HG02885 (cell line): ENCODE measurements around the gene GHRH.

ENCODE experiments used
- ATAC-seq: cut with Tn5 transposase; IDR thresholded peaks from one replicate; pipeline ENCODE4 v1.9.1; 2021; ENCODE audit warnings: mild to moderate bottlenecking; ENCODE audit not compliant: unreplicated experiment, poor library complexity

The GHRH gene, protein sequence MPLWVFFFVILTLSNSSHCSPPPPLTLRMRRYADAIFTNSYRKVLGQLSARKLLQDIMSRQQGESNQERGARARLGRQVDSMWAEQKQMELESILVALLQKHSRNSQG

DNA sequence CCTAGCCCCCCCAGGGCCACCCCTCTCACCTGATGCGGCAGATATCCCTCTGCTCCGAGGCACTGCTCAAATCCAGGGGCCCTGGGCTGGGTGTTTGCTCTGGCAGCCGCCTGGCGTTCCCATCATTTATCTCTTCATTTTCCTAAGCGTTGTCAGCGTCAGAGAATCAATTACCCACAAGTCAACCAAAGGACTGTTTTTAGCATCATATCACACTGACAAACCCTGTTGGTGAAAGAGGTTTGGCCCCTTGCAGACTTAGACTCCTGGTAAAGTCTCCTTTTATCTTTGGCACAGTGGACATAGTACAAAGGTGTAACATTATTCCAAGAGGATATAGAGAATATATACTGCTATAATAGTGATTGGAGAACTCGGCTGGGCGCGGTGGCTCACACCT, at the start of gene GHRH:
Gene GHRH, minus strand, starts transcription at position 101 of the 400 bp plus-strand sequence. CDS start 4,925 bp downstream, outside the sequence.
- no peak for ATAC-seq

DNA sequence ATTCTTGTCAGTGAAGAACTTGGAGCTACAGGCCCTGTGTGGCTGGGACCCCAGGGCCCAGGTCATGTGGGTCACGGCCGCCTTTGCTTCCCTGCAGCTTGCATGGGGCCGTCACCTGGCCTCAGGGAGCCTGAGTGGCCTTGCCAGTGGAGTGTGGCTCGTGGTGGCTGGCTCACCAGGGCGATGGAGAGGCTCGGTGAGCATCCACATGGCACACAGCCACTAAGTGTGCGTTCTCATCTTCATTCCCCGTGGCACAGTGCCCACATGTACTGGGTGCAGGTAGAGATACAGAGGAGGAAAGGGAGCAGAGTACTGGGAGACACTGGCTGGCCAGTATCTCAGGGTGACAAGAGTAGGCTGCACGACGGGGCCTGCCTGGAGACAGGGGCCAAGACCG, 49.3 kb upstream of the GHRH start:
- no peak for ATAC-seq

DNA sequence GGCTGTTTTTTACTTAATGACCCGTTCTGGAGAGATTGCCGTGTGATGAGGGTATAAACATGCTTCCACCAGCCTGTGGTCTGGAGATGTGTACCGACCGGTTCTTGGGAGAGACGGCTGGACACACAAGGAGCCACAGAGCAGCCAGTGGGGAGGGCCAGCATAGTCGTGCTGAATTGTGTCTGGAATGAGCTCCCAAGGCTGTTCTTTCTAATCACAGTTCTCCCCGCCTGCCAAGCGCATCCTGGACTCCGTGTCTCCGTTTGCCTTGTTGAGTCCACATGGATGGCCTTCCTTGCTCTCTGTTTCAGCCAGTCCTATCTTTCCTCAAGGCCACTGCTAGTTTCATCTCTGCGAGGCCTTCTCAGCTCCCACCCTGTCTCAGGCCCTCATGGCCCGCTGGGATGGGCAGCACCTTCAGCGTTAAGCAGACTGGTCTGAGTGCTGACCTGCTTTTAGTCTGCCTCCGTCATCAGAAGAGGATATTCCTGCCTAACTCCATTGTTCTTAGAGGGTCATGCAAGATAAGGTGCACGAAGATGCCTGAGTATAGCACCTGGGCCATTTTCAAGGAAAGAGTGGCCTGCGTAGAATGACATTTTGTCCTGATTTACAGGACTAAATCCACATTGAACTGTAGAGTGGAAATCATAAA, 48.4 kb upstream of the GHRH start:
- no peak for ATAC-seq

DNA sequence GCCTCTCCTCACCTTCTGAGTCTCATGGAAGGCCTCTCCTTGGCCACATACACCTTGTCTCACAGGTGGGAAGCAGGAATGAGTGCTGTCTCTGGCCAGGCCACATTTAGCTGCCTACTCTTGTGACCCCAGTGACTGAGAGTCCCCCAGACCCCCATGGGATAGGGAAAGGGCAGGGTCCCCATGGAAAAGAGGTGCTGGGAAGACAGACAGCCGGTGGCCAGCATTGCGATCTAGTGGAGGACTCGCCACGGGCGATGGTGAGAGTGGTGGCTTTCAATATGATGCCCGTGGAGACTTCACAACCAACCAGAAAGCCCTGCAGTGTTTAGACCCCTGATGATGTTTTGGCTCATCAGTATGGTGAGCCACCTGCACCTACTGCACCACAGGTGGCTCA, 47.7 kb upstream of the GHRH start:
- ATAC-seq, result no peak

DNA sequence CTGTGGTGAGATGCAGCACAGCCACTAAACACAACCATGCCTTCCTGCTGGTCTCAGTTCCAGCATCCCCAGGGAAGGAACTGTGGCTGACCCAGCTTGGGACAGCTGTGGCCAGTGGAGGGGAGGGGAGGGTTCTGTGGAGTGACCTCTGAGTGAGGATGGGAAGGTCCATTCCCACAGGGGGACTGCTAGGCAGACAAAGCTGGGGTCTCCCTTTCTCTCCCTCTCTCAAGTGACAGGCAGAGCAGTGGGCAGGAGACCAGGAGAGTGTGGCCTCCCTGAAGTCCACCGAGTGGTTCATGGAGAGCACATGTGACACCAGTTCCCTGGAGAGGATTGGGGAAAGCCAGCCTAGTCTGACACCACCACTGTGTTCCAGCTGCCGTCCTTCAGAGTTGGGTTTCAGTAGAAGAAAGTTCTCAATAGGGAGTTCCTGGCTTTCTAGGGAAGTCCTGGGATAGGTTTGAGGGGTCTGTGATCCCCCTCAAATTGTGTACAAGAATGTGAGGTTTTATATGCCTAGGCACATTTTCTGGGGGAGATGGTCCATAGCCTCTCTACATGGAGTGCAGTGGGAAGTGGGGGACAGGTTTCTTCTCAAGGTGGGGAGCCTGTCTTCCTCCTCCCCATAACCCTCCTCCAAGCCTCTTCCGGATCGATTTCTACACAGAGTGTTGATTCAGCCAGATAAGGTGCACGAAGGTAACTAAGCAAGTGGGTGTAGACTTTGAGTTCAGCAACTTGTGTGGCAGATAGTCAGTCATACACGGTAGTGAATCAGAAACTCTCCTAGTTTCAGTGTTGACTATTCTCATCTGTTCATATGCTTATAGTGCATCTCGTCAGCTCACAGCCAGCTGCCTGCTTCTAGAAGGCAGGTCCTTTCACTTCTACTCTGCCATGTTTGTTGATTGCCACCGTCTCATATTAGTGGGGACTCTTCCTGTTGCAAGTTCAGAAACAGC, 46.8 kb upstream of the GHRH start:
- ATAC-seq, result peak; percentile 95

DNA sequence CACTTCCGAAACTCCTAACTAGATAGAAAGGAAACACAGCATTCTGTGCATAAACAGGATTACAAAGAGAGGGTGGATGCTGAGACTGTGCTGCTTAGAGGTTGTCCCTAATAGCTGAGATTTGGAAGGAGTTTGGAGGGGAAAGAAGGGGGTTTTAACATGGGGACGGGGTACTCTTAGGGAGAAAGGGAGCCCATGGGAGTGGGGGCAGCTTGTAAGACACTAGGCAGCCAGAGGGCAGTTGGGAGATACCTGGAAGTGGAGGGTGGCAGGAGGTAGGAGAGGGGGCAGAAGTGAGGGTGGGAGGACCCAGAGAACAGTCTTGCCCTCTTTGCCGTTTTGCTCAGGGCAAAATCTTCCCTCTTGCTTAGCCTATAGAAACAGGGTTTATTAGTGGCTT, 44.2 kb upstream of the GHRH start:
- no peak for ATAC-seq

DNA sequence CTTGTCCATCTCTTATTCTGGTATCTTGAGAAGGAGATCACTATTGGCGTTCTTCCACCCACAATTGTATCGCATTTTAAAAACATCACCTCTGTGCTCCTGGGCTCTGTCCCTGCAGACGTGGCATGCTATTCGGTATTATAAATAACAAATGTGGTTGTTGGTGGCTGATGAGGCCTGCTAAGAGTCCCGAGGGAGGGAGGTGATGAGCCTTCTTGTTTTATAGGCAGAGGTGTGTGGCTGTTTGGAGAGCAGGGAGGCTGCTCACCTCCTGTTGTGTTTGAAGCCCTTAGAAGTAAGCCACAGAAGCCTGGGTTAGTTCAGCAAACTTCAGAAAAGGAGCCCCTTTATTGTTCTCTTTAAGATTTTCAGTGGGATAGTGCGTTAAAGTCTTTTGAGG, 43.5 kb upstream of the GHRH start:
- ATAC-seq, result no peak

DNA sequence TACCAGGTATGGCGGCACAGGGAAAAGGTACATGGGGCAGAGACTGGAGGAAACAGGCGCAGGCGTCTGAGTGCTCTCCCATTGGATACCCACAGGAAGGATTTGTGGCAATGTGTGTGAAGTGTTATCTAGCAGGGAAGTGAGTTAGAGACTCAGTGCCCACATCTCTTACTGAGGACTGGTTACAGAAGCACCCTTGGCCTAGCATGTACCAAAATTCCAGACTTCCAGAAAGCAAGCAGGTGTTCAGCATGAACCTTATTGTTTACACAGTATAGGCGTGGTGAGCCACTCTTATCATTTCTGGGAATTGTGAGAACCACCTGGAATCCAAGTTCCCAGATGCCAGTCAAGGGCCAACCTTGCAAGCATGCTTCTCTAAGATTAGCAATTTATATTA, 42.0 kb upstream of the GHRH start:
- no peak for ATAC-seq

DNA sequence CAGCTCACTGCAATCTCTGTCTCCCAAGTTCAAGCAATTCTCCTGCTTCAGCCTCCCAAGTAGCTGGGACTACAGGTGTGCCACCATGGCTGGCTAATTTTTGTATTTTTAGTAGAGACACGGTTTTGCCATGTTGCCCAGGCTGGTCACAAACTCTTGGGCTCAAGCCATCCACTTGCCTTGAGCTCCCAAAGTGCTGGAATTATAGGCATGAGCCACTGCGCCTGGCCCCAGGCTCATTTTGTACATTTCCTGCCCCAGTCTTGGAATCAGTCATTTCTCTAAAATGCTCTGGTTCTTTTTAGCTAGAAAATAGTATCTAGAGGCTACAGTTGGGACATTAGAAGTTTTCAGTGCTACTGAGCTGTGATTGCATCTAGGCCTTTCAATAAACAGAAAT, 41.4 kb upstream of the GHRH start:
- ATAC-seq, result no peak

DNA sequence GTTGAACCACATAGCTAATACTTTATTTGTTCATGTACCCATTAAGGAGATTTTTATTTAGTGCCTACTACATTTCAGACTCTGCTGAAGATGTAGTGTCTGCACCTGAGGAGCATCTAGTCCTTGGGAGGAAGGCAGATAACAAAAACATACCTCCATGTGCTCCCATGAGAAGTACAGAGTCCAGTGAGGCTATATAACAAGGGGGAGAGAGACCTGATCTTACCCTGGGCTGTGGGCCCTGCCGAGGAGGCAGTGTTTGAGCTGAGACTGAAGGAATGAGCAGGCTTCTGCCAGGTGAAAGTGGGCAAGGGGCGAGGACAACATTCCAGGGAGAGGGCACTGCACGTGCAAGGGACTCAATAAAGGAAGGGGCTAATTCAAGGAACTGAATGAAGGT, 39.9 kb upstream of the GHRH start:
- ATAC-seq, result no peak

DNA sequence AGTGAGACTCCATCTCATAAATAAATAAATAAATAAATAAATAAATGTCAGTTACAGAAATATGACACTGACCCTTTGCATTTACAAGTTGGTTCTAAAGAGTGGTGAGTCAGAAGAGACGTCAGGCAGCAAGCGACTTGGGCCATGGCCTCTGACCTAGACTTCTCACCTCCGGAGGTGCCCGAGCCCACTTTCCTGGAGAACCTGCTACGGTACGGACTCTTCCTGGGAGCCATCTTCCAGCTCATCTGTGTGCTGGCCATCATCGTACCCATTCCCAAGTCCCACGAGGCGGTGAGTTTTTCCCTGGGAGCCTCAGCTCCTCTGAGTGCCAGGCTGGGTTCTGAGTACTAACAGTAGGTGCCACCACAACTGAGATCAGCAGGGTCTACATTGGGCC, 39.5 kb upstream of the GHRH start:
- no peak for ATAC-seq

DNA sequence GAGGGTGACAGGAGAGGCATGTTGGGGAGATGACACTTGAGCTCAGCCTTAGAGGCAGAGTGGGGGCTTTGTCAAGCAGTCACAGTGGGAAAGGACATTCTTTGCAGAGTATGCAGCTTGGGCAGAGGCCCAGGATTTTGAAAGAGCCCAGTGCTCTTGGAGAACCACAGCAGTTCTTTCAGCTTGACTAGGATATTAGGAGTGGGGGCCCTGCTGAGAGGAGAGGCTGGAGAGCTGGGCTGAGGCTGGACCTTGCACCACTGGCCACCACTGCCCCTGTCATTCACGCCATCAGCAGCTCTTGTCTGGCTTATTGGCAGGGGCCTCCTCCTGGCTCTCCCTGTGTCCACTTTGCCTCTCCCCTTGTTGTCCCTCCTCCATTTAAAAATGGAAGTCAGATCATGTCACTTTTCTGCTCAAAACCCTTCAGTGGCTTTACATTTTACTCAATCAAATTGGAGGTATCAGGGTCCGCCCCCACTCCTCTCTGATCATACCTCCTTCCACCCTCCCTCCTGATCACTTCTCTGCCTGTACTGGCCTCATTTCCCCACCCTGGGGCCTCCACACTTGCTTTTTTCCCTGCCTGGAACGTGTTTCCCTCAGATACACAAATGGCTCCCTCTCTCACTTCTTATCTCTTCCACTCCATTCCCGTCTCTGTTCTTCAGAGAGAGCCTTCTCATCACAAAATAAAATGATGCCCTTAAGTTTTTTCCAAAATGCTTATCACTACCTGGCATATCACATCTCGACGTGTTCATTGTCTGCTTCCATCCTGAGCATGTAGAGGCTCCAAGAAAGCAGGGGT, 38.3 kb upstream of the GHRH start:
- no peak for ATAC-seq

DNA sequence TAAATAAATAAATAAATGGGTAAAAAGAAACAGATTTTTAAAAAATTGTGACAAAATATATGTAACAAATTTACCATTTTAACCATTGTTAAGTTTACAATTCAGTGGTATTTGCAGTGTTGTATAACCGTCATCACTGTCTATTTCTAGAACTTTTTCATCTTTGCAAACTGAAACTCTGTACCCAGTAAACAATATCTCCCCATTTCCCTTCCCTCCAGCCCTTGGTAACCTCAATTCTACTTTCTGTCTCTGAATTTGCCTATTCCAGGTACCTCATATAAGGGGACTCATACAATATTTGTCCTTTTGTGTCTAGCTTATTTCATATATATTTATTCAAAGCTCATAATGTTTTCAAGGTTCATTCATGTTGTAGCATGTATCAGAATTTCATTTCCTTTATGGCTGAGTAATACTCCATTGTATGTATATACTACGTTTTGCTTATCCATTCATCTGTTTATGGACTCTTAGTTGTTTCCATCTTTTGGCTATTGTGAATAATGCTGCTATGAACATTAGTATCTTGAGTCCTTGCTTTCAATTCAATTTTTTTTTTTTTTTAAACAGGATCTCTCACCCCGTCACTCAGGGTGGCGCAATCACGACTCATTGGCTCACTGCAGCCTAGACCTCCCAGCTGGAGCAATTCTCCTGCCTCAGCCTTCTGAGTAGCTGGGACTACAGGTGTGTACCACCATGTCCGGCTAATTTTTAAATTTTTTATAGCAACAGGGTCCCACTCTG, 36.8 kb upstream of the GHRH start:
- ATAC-seq, result peak; percentile 47

DNA sequence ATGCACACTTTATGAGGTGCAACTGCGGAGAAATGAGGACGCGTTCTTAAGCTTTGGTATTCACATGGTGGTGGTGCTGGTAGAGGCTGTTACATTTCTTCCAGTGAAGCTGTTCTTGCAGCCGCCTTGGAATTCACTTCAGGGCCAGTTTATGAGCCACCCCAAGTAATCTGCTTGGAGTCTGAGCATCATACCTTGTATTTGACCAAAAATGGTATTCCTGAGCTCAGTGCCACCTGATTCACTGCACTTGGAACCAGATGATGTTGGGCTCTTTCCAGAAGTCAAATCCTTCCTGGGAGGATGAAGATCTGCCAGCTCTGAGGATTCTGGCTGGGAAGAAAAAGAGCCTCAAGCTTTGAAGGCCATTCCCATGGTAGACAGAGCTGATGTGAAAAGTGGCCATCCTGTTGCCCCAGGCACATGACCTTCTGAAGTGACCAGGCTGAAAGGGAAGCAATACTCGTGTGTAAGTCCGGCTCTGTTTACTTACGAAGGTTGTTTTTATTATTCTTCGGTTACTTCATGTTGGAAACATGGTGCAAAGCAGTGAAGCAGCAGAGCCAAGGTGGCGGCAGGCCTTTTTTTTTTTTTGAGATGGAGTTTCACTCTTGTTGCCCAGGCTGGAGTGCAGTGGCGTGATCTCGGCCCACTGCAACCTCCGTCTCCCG, 35.6 kb upstream of the GHRH start:
- ATAC-seq, result no peak

DNA sequence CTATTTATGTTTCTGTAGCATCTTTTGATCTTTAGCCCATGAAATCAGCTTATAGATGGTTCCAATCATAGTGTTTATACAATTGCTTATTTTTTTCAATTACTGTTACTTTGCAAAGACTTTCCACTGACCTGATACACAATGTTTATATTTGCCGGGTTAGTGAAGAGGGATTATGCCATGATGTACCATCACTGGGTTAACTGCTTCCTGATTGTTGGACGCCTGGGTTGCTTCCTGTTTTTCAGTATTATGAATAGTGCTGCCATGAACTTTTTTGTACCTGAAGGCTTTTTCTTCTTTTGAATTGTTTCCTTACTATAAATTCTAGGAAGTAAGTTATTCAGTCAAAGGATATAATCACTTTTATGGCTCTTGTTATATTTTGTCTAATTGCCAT, 34.8 kb upstream of the GHRH start:
- ATAC-seq, result no peak

DNA sequence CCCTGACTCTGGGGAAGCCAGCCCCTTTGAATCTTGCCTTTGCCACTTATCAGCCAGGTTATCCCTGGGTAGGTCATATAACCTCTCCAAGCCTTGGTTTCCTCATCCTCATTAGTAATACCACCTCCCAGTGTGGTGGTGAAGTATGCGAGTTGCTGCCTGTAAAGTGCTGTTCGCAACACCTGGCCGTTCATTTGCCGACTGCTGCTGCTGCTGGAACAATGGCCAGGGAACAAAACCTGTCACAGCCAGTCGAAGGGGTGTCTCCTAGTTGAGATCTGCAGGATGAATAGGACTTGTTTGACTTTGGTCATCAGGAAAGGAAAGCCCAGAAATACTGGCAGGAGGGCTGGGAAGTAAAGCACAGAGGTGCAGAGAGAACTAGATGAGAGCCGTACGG, 34.0 kb upstream of the GHRH start:
- ATAC-seq, result no peak

DNA sequence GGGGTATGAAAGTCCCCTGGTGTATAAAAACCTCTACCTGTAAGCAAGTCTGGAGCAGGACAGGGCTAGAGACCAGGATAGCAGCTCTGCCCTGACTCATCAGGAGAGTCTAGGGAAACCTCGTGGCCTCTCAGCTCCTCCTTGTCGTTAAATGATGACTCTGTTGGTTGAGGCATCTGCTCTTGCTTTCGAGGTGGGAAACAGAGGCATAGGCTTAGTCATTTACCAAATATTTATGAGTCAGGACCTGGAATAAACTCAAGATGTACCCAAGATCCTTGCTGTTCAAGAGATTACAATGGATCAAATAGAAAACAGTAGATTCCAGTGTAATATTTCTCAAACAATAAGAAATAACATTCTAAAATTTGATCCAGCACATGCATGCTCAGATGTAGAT, 33.4 kb upstream of the GHRH start:
- ATAC-seq, result no peak

DNA sequence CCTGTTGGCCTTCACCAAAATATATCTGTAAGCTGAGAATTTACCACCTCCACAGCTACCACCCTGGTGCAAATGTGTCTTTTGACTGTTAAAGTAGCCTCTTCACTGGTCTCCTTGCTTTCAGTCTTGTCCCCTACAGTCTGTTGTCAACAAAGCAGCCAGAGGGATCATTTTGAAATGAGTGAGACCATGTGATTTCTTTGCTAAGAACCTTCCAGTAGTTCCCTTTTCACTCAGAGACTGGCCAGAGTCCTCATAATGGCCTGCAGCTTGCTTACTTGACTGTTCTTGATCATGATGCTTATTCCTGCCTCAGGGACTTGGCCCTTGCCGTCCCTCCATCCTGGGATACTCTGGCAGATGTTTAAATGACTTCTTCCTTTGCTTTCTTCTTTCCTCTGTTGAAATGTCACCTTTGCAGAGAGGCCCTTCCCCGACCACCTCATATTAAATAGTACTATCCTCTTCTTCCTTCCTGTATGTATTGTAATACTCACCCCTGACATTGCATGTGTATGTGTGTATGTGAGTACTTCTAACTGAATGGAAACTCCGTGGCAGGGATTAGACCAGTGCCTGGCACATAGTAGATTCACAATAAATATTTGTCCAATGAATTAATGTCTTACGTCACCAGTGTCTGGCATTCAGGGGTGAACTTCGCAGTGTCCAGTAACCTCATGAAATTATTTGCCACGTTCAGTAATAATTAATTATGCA, 32.8 kb upstream of the GHRH start:
- ATAC-seq, result no peak
